GM18951 (cell line): ENCODE data around the gene C10orf67.
"Not testable (repeated sequence)": the region's sequence is repeated elsewhere in the genome, so short reads cannot be mapped to it uniquely, and the experiment has no call there.

Experiments
- POLR2A ChIP-seq: IDR thresholded peaks from 4 replicates; pipeline ENCODE4 v1.6.1; 2011; ENCODE audit warnings: mild to moderate bottlenecking; ENCODE audit not compliant: insufficient read length, insufficient read depth; ENCODE audit errors: extremely low read depth
- in situ Hi-C: fragments of 300-500 bp; cut with MboI; formaldehyde crosslinking; loops from one replicate; pipeline ENCODE4 v1.12.0; 2022; ENCODE audit warnings: low sequenced_read_pairs, mixed read lengths, inconsistent platforms; ENCODE audit not compliant: unreplicated experiment

The C10orf67 gene

DNA sequence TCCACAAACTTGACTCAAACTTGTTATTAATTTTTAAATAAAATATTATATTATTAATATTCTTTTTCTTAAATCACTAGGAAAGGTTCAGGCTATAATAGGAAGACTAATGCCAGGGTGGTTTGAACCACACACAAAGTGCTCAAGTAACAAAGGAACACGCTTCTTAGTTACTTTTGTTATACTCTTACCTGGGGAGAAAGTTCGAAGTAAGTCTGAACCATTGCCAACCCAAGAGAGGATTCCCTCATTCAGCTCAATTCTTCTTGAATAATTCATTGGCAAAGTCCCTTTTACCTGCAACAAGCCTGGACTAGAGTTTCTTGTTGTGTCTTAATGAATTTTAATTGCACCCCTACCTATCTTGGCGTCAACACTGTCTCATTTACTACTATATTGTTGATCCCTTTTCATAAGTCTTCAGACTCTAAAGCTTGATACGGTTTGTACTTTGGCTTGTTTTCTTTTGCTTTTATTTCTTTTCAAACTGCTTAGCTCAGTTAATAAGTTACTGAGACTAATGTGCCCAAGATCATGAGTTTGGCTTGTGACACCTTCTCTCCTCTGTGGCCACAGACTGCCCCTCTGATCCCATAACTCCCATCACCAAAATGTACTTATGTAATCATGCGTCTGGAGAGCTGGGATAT lies 10.2 kb upstream of the C10orf67 start:
- in situ Hi-C loops = no loop called here
- TF ChIP-seq POLR2A = no peak

DNA sequence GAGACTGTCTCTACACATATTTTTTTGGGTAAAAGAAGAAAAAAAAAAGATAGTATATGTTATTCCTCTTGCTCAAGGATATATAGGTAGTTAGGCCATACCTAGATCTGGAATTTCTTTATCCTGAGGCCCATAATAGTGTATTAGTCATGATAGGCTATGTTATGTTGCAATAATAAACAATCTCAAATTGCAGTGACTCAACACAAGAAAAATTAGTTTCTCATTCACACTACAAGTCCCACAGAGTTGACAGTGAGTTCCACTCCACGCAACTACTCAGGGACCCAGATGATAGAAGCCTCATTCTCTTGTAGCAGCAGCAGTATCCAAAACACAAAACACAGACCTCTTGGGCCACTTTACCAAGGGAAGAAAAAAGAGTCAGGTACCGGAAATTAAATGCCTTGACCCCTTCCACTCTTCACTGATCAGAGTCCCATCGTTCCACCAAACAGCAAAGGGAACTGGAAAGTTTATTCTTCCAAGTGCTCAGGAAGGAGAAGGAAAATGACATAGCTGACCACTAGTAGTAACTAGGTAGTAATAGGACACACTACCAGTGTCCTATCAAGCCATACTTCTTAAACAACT lies 7.4 kb upstream of the C10orf67 start:
- in situ Hi-C loops = no loop called here
- no peak for TF ChIP-seq POLR2A

DNA sequence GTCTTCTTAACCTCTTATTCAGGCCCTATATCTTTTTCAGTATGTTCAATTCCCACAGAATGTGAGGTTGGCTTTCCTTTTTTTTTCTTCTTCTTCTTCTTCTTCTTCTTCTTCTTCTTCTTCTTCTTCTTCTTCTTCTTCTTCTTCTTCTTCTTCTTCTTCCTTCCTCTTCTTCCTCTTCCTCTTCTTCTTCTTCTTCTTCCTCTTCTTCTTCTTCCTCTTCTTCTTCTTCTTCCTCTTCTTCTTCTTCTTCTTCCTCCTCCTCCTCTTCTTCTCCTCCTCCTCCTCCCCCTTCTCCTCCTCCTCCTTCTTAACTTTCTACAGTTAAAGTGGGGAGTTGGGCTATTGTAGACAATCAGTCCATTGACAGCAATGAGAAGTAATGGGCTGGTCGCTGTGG lies 6.1 kb upstream of the C10orf67 start:
- in situ Hi-C loops = not testable (repeated sequence)

DNA sequence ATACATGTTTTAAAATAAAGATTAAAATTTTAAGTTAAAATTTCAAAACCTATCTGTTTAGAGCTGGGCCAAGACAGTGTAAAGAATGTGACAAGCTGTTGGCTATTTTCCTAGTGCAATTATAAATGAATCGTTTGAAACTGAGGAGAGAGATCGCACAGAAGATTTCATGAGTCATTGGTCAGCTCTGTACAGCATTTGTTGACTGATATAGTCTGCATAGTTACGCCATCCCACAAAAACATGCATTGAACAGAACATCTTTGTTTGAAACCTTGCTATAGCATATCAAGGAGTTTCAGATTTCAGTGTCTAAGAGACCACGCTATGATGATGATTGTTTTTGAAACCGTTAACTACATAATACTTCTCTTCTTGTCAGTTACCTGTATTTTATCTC lies 1.3 kb upstream of the C10orf67 start:
- in situ Hi-C loops = no loop called here
- no peak for TF ChIP-seq POLR2A

DNA sequence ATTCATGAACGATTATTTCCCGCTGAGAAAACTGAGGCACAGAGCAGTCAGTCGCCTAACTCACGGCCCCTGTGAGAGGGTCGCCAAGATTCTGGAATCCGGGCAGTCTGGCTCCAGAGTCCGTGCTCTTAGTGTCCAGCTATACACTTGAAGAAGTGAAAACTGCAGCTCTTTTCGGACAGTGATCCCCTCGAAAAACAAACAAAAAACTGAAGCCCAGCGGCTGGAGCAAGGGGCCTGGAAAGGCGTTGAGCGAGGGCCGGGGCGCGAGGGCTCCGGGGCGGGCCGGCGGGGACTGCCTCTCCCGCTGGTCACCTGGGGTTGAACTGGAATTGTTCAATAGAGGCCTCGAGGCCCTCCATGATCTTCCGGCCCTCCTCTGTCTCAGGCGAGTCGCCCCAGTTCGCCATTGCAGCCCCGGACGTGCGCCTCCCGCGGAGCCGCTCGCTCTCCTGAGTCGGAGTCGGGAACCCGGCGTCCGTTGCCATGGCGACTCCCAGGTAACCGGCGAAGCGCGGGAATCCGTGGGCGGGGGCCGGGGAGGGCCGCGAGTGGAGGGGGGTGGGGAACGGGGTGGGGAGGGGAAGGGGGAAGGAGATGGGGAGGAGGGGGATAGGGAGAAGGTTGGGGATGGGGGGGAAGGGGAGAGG lies 881 bp downstream of the C10orf67 start:
- in situ Hi-C loops = no loop called here
- no peak for TF ChIP-seq POLR2A

DNA sequence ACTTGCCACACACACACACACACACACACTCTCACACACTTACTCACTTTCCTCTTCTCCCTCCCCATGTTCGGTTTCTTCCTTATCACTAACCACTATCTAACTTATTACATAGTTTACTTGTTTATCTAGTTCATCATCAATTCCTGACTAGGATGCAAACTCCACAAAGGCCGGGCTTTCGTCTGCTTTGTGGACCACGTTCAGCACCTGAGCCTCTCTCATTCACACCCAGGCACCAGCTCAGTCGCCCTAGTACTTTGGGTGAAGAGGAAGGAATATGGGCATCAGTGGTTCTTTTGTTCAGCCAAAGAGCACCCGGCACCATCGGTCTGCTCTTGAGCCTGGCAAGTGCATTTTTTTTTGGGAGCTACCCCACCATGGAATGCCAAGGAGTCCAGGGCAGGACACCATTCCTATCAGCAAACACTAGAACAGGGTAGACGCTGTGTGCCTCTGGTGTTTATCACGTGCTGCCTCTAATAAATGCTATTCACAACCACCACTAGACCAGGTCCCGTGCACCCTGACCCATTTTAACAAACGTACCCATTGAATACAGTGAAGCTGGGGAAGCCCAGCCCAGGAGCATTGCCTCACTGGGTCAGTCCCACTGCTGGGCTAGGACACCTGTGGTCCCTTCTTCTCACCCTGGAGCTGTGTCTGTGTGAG lies 2.2 kb downstream of the C10orf67 start:
- TF ChIP-seq POLR2A = no peak
- in situ Hi-C loops = no loop called here

DNA sequence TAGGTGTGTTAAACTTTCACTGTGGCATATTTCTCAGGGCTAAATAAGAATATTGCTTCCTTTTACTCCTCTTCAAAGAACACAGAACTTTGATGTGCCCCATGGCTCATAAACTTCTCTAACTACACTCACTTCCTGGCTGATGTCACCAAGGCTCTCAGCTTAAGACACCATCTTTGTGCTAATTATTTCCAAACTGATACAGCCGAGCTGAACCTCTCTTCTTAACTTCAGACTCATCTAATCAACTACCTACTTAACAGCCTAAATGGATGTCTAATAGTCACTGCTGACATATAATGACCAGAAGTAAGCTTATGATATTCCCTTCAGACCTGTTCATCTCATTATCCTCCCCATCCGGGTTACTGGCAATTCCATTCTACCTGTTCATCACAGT lies 3.6 kb downstream of the C10orf67 start:
- in situ Hi-C loops = no loop called here
- no peak for TF ChIP-seq POLR2A

DNA sequence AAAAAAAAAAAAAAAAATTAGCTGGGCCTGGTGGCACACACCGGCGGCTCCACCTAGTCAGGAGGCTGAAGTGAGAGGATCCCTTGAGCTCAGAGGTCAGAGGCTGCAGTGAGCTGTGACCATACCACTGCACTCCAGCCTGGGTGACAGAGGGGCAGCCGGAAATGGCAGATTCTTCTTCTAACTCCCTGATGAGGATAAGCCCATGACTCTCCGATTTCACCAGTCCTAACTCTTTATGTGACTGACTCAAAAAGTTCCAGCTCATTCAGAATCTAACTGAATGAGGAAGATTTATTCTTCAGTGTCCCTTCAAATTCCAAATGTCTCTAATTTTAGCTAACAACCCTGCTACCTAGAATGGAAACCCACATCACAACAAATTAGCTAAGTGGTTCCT lies 4.2 kb downstream of the C10orf67 start:
- in situ Hi-C loops = no loop called here
- TF ChIP-seq POLR2A = no peak

DNA sequence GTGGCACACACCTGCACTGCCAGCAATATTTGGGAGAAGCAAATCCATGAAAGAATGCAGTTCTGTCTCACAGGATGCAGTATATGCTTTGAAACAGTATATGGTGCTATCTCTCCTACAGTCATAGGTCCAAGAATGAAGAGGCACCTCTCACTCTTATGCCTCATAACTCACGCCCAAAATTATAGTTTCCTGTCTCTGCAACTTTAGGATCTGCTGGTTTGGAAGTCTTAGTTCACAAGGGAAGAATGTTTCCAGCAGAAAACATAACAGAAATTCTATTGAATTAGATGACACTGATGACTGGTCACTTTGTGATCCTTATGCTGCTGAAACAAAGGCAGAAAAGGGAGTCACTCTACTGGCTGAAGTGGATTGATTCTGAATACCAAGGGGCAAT lies 5.7 kb downstream of the C10orf67 start:
- in situ Hi-C loops = no loop called here
- TF ChIP-seq POLR2A = no peak

DNA sequence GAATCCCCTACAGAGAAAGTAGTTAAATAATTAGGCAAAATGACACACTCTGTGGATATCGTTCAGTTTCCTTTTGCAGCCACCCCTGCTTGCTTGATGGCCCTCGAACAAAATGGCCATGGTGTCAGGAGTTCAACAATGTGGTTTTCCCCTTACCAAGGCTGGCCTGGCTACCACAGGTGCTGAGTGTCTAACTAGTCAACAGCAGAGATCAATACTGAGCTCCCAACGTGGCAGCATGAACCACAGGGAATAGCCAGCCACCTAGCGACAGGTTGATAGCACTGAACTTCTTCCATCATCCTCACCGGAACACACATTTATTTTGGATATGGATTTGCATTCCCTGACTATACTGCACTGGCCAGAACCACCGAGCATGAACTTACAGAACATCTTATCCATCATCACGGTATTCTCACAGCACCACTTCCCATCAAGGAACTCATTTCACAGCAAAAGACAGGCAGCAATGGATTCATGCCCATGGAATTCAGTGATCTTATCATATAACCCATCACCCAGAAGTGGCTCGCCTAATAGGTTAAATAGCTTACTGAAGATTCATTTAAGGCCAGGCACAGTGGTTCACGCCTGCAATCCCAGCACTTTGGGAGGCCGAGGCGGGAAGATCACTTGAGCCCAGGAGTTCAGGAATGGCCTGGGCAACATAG lies 6.3 kb downstream of the C10orf67 start:
- in situ Hi-C loops = no loop called here
- no peak for TF ChIP-seq POLR2A

DNA sequence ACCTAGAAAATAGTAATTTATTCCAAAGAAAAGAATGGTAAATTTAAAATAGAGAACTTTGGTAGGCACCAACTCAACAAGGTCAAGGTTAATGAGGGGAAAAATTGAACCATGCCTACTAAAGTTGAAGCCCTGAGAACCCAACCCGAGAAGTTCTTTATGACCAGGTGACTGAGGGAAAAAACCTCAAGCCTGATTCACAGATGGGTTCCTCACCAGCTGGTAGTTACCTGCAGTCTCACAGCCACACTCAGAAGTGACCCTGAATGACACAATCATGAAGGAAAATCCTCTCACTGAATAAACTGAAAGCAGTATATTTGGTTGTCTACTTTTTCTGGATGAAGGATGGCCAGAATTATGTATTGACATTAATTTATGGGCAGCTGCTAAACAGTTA lies 7.0 kb downstream of the C10orf67 start:
- TF ChIP-seq POLR2A = no peak
- in situ Hi-C loops = no loop called here

DNA sequence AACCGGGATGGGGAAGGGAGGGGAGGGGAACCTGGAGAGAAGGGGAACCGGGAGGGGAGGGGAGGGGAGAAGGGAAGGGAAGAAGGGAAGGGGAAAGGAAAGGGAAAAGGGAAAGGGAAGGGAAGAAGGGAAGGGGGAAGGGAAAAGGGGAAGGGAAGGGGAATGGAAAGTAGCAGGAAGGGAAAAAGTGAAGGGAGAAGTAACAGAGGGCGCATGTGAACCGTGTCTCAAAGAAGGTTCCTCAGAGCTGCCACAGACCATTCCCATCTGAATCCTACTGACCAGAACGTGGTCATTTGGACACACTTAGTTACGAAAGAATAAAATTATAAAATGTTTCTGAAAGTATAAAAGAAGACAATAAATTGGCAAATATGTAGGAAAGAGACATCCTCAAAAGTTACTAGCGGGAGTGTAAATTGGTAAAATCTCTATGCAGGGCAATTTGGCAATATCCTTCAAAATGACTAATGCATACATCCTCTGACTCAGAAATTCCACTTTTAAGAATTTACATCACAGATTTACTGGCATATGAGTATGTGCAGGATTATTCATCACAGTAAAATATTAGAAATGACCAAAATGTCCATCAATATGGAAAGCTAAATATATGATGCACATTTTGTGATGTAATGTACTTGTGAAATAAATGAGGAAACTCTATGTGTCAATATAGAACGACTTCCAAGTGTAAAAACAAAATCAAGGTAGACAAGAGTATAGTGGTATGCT lies 12.9 kb downstream of the C10orf67 start:
- no peak for TF ChIP-seq POLR2A
- in situ Hi-C loops = no loop called here

DNA sequence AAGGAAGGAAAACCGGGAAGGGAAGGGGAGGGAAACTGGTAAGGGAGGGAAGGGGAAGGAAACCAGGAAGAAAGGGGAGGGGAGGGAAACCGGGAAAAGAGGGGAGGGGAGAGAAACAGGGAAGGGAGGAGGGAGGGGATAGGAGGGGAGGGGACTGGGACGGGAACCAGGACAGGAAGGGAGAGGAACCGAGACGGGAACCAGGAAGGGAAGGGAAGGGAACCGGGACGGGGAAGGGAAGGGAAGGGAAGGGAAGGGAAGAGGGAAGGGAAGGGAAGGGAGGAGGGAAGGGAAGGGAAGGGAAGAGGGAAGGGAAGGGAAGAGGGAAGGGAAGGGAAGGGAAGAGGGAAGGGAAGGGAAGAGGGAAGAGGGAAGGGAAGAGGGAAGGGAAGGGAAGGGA lies 13.6 kb downstream of the C10orf67 start:
- in situ Hi-C loops = no loop called here
- no peak for TF ChIP-seq POLR2A
